ENCODE data around the gene OSGEP.

- TF ChIP-seq POLR2A (IDR thresholded peaks at IDR 0.05) (no peak), CTCF (IDR thresholded peaks at IDR 0.05) (no peak), POLR2AphosphoS5 (IDR thresholded peaks at IDR 0.05) (no peak)
Measured at GRCh38 chr14:20418501-20418909, 36.1 kb downstream of the OSGEP start.
